Endothelial cell of umbilical vein (primary cell): Measurements from ENCODE around the gene MINDY2. TPM values are rescaled to one million over a fixed set of nuclear protein-coding genes. Genes with fewer than 3 reads are reported as not detected.

Source experiments
- BruUV-seq: library from RNA; stranded (reverse); fragments of 400-500 nt; replicated peaks from 2 replicates; lab custom pipeline; 2021; lab: Mats Ljungman, UMichigan
- CTCF ChIA-PET: fragments of 300-600, 350-600 bp; sonication (Branson Sonifier 250); formaldehyde crosslinking; loops from one replicate; lab custom pipeline; 2021; ENCODE audit warnings: antibody characterized with exemption, inconsistent platforms; lab: Charles Lee
- POLR2A ChIA-PET: fragments of 300-600, 350-600 bp; sonication (Branson Sonifier 250); formaldehyde crosslinking; loops from one replicate; lab custom pipeline; 2021; ENCODE audit warnings: antibody characterized with exemption, inconsistent platforms; lab: Charles Lee
- DNase-seq: peaks from one replicate; pipeline ENCODE4 v3.0.0-alpha.2; 2011; ENCODE audit warnings: low read depth, low spot score
- FAIRE-seq: peaks from 2 replicates; lab custom pipeline; 2011; peaks lifted over from hg19 to GRCh38; lab: Jason Lieb, UNC
- H2AFZ ChIP-seq: 2 replicates; pipeline ENCODE4 v1.6.0; 2012; ENCODE audit warnings: low read depth, low read length, control low read depth, inconsistent platforms
- H3K27ac ChIP-seq: 2 replicates; pipeline ENCODE4 v1.5.1; 2011; ENCODE audit warnings: low read depth, mild to moderate bottlenecking, control low read depth, low read length, moderate library complexity; ENCODE audit not compliant: insufficient read depth
- H3K27me3 ChIP-seq, 2 experiments: 2 replicates each; pipeline versions ENCODE4 v1.6.0 to v1.6.1; 2011; ENCODE audit warnings: low read length in 2 of 2, mixed read lengths in 1 of 2; ENCODE audit not compliant: control insufficient read depth in 2 of 2, insufficient read depth in 2 of 2
- H3K36me3 ChIP-seq, 2 experiments: 2 replicates in 1 of 2; 3 replicates in 1 of 2; pipeline ENCODE4 v1.5.1; 2011; ENCODE audit warnings: low read length in 2 of 2, mild to moderate bottlenecking in 1 of 2, moderate library complexity in 1 of 2; ENCODE audit not compliant: control insufficient read depth in 2 of 2, insufficient read depth in 2 of 2; ENCODE audit errors: extremely low read depth in 1 of 2
- H3K4me1 ChIP-seq: 3 replicates; pipeline ENCODE4 v1.5.1; 2011; ENCODE audit warnings: mild to moderate bottlenecking, low read length; ENCODE audit not compliant: control insufficient read depth, insufficient read depth; ENCODE audit errors: extremely low read depth
- H3K4me2 ChIP-seq: 2 replicates; pipeline ENCODE4 v1.6.1; 2011; ENCODE audit warnings: low read length, control low read depth, mixed read lengths; ENCODE audit not compliant: insufficient read depth
- H3K4me3 ChIP-seq, 3 experiments: fragments of 200-600 bp in 1 of 3; sonication (generic), shearing (Covaris generic) in 1 of 3; replicated peaks in 1 of 3; 2 replicates each; pipeline ENCODE4 v1.5.1; 2011 to 2016; ENCODE audit warnings: control low read depth in 3 of 3, low read length in 3 of 3, mild to moderate bottlenecking in 2 of 3, inconsistent platforms in 1 of 3, low read depth in 1 of 3, moderate library complexity in 1 of 3; ENCODE audit not compliant: insufficient read depth in 1 of 3
- H3K79me2 ChIP-seq: 2 replicates; pipeline ENCODE4 v1.6.0; 2012; ENCODE audit warnings: low read length, inconsistent platforms; ENCODE audit not compliant: control insufficient read depth, insufficient read depth
- H3K9ac ChIP-seq: replicated peaks from 2 replicates; pipeline ENCODE3; 2011; ENCODE audit warnings: low read length, control low read depth; ENCODE audit not compliant: insufficient read depth; ENCODE audit errors: extremely low read depth
- H3K9me1 ChIP-seq: replicated peaks from 3 replicates; pipeline ENCODE4 v1.6.0; 2011; ENCODE audit warnings: mild to moderate bottlenecking, low read length; ENCODE audit not compliant: control insufficient read depth, insufficient read depth; ENCODE audit errors: extremely low read depth
- H3K9me3 ChIP-seq: replicated peaks from 2 replicates; pipeline ENCODE4 v1.5.1; 2012; ENCODE audit warnings: low read length, inconsistent platforms; ENCODE audit not compliant: control insufficient read depth, insufficient read depth
- H4K20me1 ChIP-seq: replicated peaks from 2 replicates; pipeline ENCODE3; 2011; ENCODE audit warnings: mild to moderate bottlenecking, low read length; ENCODE audit not compliant: control insufficient read depth, insufficient read depth; ENCODE audit errors: extremely low read depth
- CTCF ChIP-seq, 2 donors: IDR thresholded peaks; 1 replicate in 1 of 2; 2 replicates in 1 of 2; pipeline ENCODE4 v1.5.1; 2011; ENCODE audit warnings: low read length in 2 of 2, mild to moderate bottlenecking in 2 of 2, moderate library complexity in 2 of 2, control low read depth in 1 of 2, inconsistent platforms in 1 of 2, low read depth in 1 of 2; ENCODE audit not compliant: insufficient read depth in 1 of 2; ENCODE audit errors: extremely low read depth in 1 of 2
- EZH2 ChIP-seq: IDR thresholded peaks from 2 replicates; pipeline ENCODE4 v1.6.1; 2012; ENCODE audit warnings: borderline replicate concordance, low read depth, mild to moderate bottlenecking, moderate library complexity, low read length, inconsistent platforms; ENCODE audit not compliant: severe bottlenecking
- FOS ChIP-seq: IDR thresholded peaks from 2 replicates; pipeline ENCODE4 v1.6.1; 2011; ENCODE audit warnings: mild to moderate bottlenecking, low read length, moderate library complexity, borderline replicate concordance; ENCODE audit not compliant: insufficient read depth
- GATA2 ChIP-seq: IDR thresholded peaks from 2 replicates; pipeline ENCODE4 v1.7.0; 2011; ENCODE audit warnings: low read depth, mild to moderate bottlenecking, moderate library complexity, mixed read lengths, low read length; ENCODE audit not compliant: insufficient read length, insufficient read depth
- JUN ChIP-seq: IDR thresholded peaks from 2 replicates; pipeline ENCODE4 v1.6.1; 2011; ENCODE audit warnings: borderline replicate concordance, low read depth; ENCODE audit not compliant: insufficient read length, insufficient read depth
- MAX ChIP-seq: IDR thresholded peaks from 2 replicates; pipeline ENCODE4 v1.6.1; 2011; ENCODE audit not compliant: insufficient read depth, insufficient read length
- MYC ChIP-seq: IDR thresholded peaks from one replicate; pipeline ENCODE4 v1.6.1; 2011; ENCODE audit warnings: mild to moderate bottlenecking, low read depth, low read length
- POLR2A ChIP-seq: IDR thresholded peaks from 2 replicates; pipeline ENCODE4 v1.6.1; 2012; ENCODE audit warnings: low read depth, mild to moderate bottlenecking, control low read depth, low read length
- POLR2AphosphoS5 ChIP-seq: IDR thresholded peaks from 2 replicates; pipeline ENCODE4 v1.6.1; 2012; ENCODE audit warnings: low read depth, mild to moderate bottlenecking, control low read depth, low read length, moderate library complexity; ENCODE audit not compliant: insufficient read depth
- dilution Hi-C: fragments of 300-500 bp; cut with MboI; formaldehyde crosslinking; loops from one replicate; pipeline ENCODE4 v1.15.0; 2019; ENCODE audit warnings: low sequenced_read_pairs; ENCODE audit not compliant: extremely low pct_ligation_motif_present
- intact Hi-C: fragments of 100-400 bp; cut with micrococcal nuclease; formaldehyde crosslinking; loops from one replicate; pipeline ENCODE4 v1.10.0; 2022
- polyA plus RNA-seq, 4 experiments: library from polyadenylated mRNA; depleted of rRNA in 3 of 4; stranded (reverse) in 3 of 4; unstranded in 1 of 4; fragments of >200 nt; gene quantifications; 2 replicates each; pipeline versions ENCODE4 v1.2.1 to v1.2.3, GENCODE V29; 2011 to 2012; ENCODE audit warnings: missing spikeins in 1 of 4
- total RNA-seq: library from RNA; stranded (reverse); gene quantifications from 2 replicates; pipeline ENCODE4 v1.2.3, GENCODE V29; 2021

Gene MINDY2
- total and polyA plus RNA-seq, 2 donors (not counting 3 experiments of a cell fraction or from before 2014, with no cell fraction given): 1.6 to 13.7 TPM

GRCh38 chr15:58854593-58854992 lies 83.5 kb downstream of the MINDY2 start:
- H3K9ac ChIP-seq: no peak overlapping the region
- dilution Hi-C loops: no loop called here
- ChIA-PET POLR2A (no interaction called here), CTCF (interaction anchor here (1.6 kb wide), 1 partner anchor 642 kb away, joined by 3 read pairs; no protein-coding TSS in a partner anchor)
- H3K79me2 ChIP-seq: no peaks in the 10 kb centered on the region
- H4K20me1 ChIP-seq: no peaks in the 10 kb centered on the region
- DNase-seq (no peak), FAIRE-seq (no peak)
- H3K4me2 ChIP-seq: no peak overlapping the region
- H3K4me3 ChIP-seq: no peak overlapping the region
- H3K9me3 ChIP-seq: no peaks in the 10 kb centered on the region
- H3K27ac ChIP-seq: no peak overlapping the region
- intact Hi-C loops: no loop called here
- BruUV-seq: no TSS peak
- no peak overlapping the region for H2AFZ ChIP-seq
- no peaks in the 10 kb centered on the region for H3K36me3 ChIP-seq
- H3K4me1 ChIP-seq: no peaks in the 10 kb centered on the region
- H3K9me1 ChIP-seq: no peaks in the 10 kb centered on the region
- no peaks in the 10 kb centered on the region for H3K27me3 ChIP-seq
- no peak for TF ChIP-seq EZH2
- TF ChIP-seq FOS: no peak
- no peak for TF ChIP-seq JUN
- TF ChIP-seq POLR2A: no peak
- no peak for TF ChIP-seq CTCF (IDR thresholded peaks at IDR 0.05; ENCODE audit: extremely low read depth in 1 of 2, insufficient read depth in 1 of 2, low read depth in 1 of 2, low read length in 2 of 2)
- no peak for TF ChIP-seq POLR2AphosphoS5
- TF ChIP-seq GATA2: no peak
- TF ChIP-seq MAX: no peak
- TF ChIP-seq MYC: no peak
